GM19455 (cell line): ENCODE results near the gene ATP5PO.

Source experiments
- ATAC-seq: cut with Tn5 transposase; IDR thresholded peaks from one replicate; pipeline ENCODE4 v1.9.1; 2021; ENCODE audit not compliant: unreplicated experiment

Gene ATP5PO

DNA sequence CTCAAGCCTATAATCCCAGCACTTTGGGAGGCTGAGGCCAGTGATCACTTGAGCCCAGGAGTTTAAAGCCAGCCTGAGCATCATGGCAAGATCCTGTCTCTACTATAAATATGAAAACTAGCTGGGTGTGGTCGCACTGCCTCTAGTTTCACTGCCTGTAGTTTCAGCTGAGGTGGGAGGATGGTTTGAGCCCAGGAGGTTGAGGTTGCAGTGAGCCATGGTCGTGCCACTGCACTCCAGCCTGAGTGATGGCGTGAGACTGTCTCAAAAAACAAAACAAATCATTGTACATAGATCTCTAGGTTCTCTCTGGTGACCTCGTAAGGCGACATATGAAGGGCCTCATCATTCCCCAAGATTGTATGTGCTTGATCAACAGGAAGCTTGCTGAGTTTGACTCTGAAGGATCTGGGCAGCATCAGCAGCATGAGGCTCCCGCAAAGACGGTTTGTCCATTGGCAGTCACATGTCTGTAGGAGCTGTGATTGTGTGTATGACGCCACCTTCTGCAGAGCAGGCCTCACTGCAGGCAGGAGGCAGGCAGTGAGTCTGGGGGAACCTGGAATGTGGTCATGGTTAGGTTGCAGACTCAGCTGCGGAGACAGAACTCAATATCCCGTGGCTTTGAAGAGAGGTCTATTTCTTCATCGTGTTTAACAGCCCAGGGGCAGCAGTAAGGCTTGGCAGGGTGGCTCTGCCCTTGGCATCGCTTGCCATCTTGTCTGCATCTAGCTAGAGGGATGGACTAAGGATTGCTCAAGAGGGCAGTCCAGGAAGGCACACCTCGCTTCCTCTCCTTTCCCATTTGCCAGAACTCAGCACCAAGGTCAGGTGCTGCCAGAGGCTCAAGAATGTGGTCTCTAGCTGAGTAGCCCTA is 14.0 kb downstream of the ATP5PO start:
- ATAC-seq = no peak

- no peak for ATAC-seq
Observed at GRCh38 chr21:33899199-33899598, 16.4 kb downstream of the ATP5PO start.

DNA sequence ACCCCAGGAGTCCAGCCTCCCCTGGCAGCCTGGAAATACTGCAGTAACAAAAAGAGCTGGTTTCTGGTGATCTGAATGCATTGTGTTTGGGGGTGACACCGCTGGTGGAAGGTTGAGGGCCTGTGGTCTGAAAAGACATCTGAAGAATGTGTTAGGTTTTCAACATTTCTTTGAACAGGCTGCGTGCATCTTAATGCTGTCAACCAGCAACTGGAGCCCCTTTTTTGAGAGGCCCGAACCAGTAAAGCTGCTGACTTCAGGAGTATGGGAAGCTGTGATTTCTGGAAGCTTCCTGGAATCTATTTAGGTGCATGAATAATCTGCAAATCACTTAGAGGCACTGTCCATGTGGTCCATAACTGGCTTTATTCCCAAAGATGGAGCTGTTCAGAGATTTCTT is 17.0 kb downstream of the ATP5PO start:
- ATAC-seq = no peak

- ATAC-seq = no peak
Observed at GRCh38 chr21:33897739-33898138, 17.9 kb downstream of the ATP5PO start.

DNA sequence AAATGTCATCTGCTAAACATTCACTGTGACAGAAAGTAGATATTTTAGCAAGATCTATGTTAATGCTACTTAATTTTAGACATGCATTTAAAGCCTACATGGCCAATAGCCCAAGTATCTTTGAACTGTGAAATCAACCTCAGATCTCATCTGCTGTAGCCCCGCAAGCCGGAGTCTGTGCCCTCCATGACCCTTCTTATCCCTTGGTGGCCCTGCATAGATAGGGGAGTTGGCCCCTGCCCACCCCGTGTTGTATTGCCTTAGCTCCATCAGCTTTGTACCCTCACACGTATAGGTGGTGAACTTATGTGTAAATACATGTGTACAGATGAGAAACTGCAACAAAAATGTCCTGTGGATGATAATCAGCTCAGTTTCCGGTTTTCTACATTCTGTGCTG is 18.5 kb downstream of the ATP5PO start:
- no peak for ATAC-seq

- no peak for ATAC-seq
Observed at GRCh38 chr21:33896691-33897090, 18.9 kb downstream of the ATP5PO start.

GRCh38 chr21:33895356-33895755 is 20.2 kb downstream of the ATP5PO start:
- ATAC-seq = no peak

DNA sequence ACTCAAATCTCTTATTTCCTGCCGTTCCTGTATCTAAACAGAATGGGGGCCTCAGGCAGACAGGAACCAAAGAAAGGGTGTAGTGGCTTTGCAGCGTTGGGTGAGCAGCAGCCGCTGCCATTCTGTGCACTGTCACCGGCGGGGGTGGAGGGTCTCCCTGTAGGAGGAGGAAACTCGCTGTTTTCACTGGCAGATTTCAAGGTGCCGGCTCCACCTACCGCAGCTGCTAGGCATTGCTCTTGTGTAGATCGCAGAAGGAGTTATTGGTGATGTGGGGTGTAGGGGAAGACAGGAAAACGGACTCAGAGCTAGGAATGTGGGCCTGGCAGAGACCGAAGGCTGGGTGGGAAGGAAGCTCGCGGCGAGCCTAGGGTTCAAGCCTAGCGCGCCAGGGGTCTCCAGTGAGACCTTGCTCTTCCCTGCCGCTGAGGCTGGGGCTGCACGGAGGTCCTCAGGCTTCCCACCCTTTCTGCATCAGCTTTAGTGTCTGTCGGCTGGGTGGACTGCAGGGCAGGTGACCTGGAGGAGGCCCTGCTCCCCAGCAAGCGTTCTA is 20.8 kb downstream of the ATP5PO start:
- ATAC-seq = no peak

- ATAC-seq = no peak
Observed at GRCh38 chr21:33893917-33894316, 21.7 kb downstream of the ATP5PO start.

- ATAC-seq = no peak
Observed at GRCh38 chr21:33892853-33893252, 22.8 kb downstream of the ATP5PO start.

DNA sequence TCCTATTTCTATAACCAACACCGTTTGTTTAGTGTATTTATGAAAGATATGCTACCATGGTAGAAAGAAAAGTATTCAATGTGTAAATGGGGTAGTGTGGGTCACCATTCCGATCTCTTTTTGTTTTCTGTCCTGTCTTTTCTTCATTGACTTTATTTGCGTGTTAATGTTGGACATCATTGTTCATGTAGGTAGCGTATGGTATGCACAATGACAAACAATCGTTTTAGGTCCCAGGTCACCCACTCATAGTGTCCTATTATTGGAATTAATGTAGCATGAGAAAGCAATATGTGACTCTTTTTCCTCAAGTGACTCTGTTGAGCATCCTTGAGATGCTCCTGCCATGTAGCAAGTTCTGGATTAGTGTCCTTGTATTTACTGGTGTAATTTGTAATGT is 25.4 kb downstream of the ATP5PO start:
- ATAC-seq = no peak

GRCh38 chr21:33886321-33886720 is 29.3 kb downstream of the ATP5PO start:
- ATAC-seq = no peak

DNA sequence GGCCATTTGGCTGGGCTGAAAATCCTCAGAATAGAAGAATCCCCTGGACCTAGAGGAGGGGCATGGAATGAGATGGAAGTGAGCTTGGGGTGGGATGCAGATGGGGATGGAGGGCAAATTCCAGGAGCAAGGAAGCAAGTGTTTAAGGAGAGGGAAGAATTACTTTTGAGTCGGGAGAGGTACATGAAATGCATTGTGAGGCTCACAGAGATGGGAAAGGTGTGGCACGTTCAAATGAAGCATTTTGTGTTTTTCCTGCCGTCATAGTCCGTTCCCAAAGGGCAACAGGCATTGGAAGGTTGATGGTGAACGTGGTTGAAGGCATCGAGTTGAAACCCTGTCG is 30.5 kb downstream of the ATP5PO start:
- no peak for ATAC-seq

GRCh38 chr21:33884376-33885171 is 31.0 kb downstream of the ATP5PO start:
- ATAC-seq = no peak

DNA sequence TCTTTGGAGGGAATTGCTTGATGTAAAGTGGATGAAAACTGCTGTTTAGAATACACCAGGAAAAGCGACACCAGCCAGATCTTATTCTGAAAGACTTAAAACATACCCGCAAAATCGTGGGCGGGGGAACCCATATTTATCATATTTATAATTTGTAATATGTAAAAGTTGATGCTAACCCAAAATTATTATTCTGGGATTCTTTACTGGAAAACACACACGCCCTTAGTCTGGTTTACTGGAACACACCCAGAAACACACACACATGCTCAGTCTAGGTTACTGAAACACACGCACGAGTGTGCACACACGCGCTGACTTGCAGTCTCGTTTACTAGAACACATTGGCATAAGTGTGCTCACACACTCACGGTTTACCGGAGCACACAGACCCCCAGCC is 32.5 kb downstream of the ATP5PO start:
- no peak for ATAC-seq

DNA sequence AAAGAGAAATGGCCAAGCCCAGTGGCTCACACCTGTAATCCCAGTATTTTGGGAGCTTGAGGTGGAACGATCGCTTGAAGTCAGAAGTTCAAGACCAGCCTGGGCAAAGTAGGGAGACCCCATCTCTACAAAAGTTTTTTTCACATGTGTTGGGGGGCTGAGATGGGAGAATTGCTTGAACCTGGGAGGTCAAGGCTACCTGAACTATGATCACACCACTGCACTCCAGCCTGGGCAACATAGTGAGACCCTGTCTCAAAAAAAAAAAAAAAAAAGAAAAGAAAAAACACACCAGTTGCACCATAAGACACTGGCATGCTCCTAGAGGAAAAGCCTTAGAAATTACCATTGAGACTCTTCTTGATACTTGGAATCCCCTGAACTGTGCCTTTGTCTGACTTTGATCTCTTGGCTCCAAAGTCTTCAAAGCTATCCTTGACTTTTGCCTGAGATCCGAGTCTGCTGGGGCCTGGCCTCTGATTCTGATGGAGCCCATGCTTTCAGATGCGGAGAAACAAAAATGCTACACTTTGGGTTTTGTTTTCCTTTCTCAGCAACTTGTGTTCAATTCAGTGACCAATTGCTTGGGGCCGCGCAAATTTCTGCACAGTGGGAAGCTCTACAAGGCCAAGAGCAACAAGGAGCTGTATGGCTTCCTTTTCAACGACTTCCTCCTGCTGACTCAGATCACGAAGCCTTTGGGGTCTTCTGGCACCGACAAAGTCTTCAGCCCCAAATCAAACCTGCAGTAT is 33.7 kb downstream of the ATP5PO start:
- ATAC-seq = no peak

DNA sequence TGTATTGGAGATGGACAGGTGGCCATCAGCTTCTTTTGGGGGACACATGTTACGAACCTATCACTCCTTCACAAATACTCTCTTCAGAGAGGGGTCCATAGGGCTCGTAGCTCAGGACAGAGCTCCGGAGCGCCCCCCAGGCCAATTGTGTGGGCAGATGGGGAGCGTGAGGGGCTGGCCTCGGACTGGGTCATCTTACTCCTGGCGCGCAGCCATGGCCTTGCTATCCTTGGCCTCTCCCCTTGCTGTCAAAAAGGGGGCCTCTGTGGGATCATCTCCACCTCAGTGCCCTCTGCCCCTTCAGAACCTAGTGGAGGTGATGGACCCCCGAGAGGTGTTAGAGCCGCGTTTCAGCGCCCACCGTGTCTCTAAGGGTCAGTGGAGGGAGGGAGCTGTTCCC is 35.0 kb downstream of the ATP5PO start:
- no peak for ATAC-seq

DNA sequence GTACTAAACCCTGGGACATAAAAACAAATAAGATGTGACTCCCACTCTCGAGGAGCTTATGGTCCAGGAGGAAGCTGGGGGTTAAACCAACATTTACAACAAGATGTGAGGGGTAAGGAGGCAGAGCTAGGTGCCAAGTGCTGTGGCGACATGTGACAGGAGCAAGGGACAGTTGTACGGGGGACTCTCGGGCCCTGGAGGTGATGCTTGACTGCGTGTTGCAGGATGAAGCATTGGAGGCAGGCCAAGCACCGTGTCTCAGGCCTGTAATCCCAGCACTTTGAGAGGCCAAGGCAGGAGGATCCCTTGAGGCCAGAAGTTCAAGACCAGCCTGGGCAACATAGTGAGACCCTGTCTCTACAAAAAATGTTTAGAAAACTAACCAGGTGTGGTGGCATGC is 36.8 kb downstream of the ATP5PO start:
- ATAC-seq = no peak

- ATAC-seq = no peak
Observed at GRCh38 chr21:33875026-33875695, 40.4 kb downstream of the ATP5PO start.

- ATAC-seq = no peak
Observed at GRCh38 chr21:33874161-33874560, 41.4 kb downstream of the ATP5PO start.
